GM06990 (cell line): ENCODE data around the gene LSM7.
A peak's percentile ranks its signal among the peaks of the same experiment; 100 is the strongest.
"Not testable (repeated sequence)": the region's sequence is repeated elsewhere in the genome, so short reads cannot be mapped to it uniquely, and the experiment has no call there.

Source experiments
- DNase-seq: peaks from one replicate; pipeline ENCODE4 v3.0.0-alpha.2; 2011; ENCODE audit not compliant: insufficient read length; ENCODE audit errors: extremely low read depth
- H3K27me3 ChIP-seq: replicated peaks from 2 replicates; pipeline ENCODE4 v1.6.0; 2011; ENCODE audit warnings: low read length; ENCODE audit not compliant: control insufficient read depth, insufficient read depth
- H3K36me3 ChIP-seq: 2 replicates; pipeline ENCODE4 v1.5.1; 2011; ENCODE audit warnings: low read length; ENCODE audit not compliant: control insufficient read depth, insufficient read depth
- H3K4me3 ChIP-seq: replicated peaks from 2 replicates; pipeline ENCODE4 v1.5.1; 2011; ENCODE audit warnings: low read depth, mild to moderate bottlenecking, control low read depth, low read length
- CTCF ChIP-seq: IDR thresholded peaks from 2 replicates; pipeline ENCODE4 v1.5.1; 2011; ENCODE audit warnings: low read length, control low read depth, mild to moderate bottlenecking, inconsistent platforms; ENCODE audit not compliant: insufficient read depth, poor library complexity, severe bottlenecking

LSM7 gene

GRCh38 chr19:2286402-2287140, 41.8 kb downstream of the LSM7 start:
- no peak for TF ChIP-seq CTCF
- Histone ChIP-seq H3K36me3 (no peaks in the 10 kb centered on the region), H3K27me3 (no peaks in the 10 kb centered on the region), H3K4me3 (no peak overlapping the region)
- no peak for DNase-seq

GRCh38 chr19:2283835-2284507, 44.4 kb downstream of the LSM7 start:
- DNase-seq = no peak
- Histone ChIP-seq H3K36me3 (no peaks in the 10 kb centered on the region), H3K27me3 (no peaks in the 10 kb centered on the region), H3K4me3 (no peak overlapping the region)
- no peak for TF ChIP-seq CTCF

GRCh38 chr19:2282862-2283237, 45.5 kb downstream of the LSM7 start:
- no peaks in the 10 kb centered on the region for H3K36me3 ChIP-seq
- no peaks in the 10 kb centered on the region for H3K27me3 ChIP-seq
- DNase-seq = no peak
- no peak overlapping the region for H3K4me3 ChIP-seq
- TF ChIP-seq CTCF = no peak

GRCh38 chr19:2282062-2282861, 46.1 kb downstream of the LSM7 start, which contains the start of gene PEAK3:
Gene PEAK3, minus strand, starts transcription at chr19:2282175. Its CDS starts 1,244 bp downstream, at chr19:2280931.
- H3K4me3 ChIP-seq = peak within 1 kb of the TSS; percentile 19; the same call in 1 of the 2 replicates
- H3K27me3 ChIP-seq = no peaks in the 10 kb centered on the region
- H3K36me3 ChIP-seq = no peaks in the 10 kb centered on the region
- DNase-seq = peak; percentile 60
- no peak for TF ChIP-seq CTCF

- not testable (repeated sequence) for DNase-seq, H3K36me3 ChIP-seq, H3K27me3 ChIP-seq
- H3K4me3 ChIP-seq = peak overlapping the region; percentile 19; the same call in 1 of the 2 replicates
These were observed 46.9 kb downstream of the LSM7 start for GRCh38 chr19:2281265-2282061.
